ENCODE results near the gene LY6G6C. TPM values are rescaled to one million over a fixed set of nuclear protein-coding genes. Genes with fewer than 3 reads are reported as not detected.

LY6G6C gene
- total and polyA plus RNA-seq, 2 donors (not counting 1 experiment from before 2014, with no cell fraction given), result 0.13 TPM; not detected in 1

GRCh38 chr6:31680226-31681134 is 41.1 kb downstream of the LY6G6C start, which contains the start of gene LY6G5C:
LY6G5C (minus strand) TSS chr6:31681067; CDS start chr6:31680373, 694 bp downstream.
- H3K27me3 ChIP-seq (replicated peaks in 1 of 4; ENCODE audit: control extremely low read depth in 1 of 4, control insufficient read depth in 3 of 4, insufficient read depth in 4 of 4, low read length in 3 of 4), result no peaks in the 10 kb centered on the region
- H3K79me2 ChIP-seq (ENCODE audit: control insufficient read depth, insufficient read depth, low read length), result no peaks in the 10 kb centered on the region
- H4K20me1 ChIP-seq (ENCODE audit: control insufficient read depth, insufficient read depth, low read length, poor library complexity, severe bottlenecking), result no peaks in the 10 kb centered on the region
- no peaks in the 10 kb centered on the region for H3K27me3 Mint-ChIP-seq
- no peaks in the 10 kb centered on the region for H3K9me3 Mint-ChIP-seq (ENCODE audit: insufficient read depth)
- WGBS (ENCODE audit: insufficient coverage), result 12% methylated on average over 16 of the region's 17 CpGs
- H3K27ac ChIP-seq (ENCODE audit: low read length in 2 of 2), result peak within 1 kb of the TSS in 1 of 2 donors; percentile 50
- TF ChIP-seq EZH2 (IDR thresholded peaks at IDR 0.05; ENCODE audit: borderline replicate concordance, insufficient read depth, low read depth, low read length, poor library complexity, severe bottlenecking), result no peak
- TF ChIP-seq CTCF (IDR thresholded peaks at IDR 0.05), result peak; percentile 55
- intact Hi-C loops (cut with micrococcal nuclease), result loop anchor here (1.0 to 2.0 kb wide), 7 partner anchors 23 to 272 kb away; partner anchors contain the start of gene ABHD16A
- H3K9me3 ChIP-seq (ENCODE audit: control extremely low read depth in 1 of 3, control insufficient read depth in 2 of 3, insufficient read depth in 1 of 3, low read length in 2 of 3), result no peaks in the 10 kb centered on the region
- peak within 1 kb of the TSS; percentile 57 for H3K27ac Mint-ChIP-seq
- H3K4me3 Mint-ChIP-seq, result peak within 1 kb of the TSS; percentile 88
- H3K36me3 ChIP-seq (replicated peaks in 1 of 2; ENCODE audit: control extremely low read depth in 1 of 2, control insufficient read depth in 1 of 2, extremely low read depth in 1 of 2, insufficient read depth in 2 of 2, low read length in 1 of 2), result peaks cover 0 to 3% of the 10 kb centered on the region in 2 experiments
- H3K4me3 ChIP-seq (ENCODE audit: control extremely low read depth in 1 of 5, extremely low read depth in 1 of 5, insufficient read depth in 1 of 5, low read depth in 2 of 5, low read length in 4 of 5), result peak within 1 kb of the TSS; percentile 44 to 69 (median 53)
- peaks cover 45% of the 10 kb centered on the region for H3K4me1 Mint-ChIP-seq
- peak within 1 kb of the TSS; percentile 77 for H3K9ac ChIP-seq (ENCODE audit: low read length)
- ChIA-PET POLR2A (interaction anchor here (0.6 to 1.5 kb wide), 3 partner anchors 15 to 150 kb away, joined by 3 to 10 read pairs (median 7); partner anchors contain the start of gene ABHD16A), CTCF (interaction anchor here (0.6 to 3.3 kb wide), 22 partner anchors 9 to 498 kb away, joined by 3 to 57 read pairs (median 4); partner anchors contain the start of genes ABHD16A, HSPA1A, HSPA1L and LSM2)
- peak within 1 kb of the TSS; percentile 80 for H2AFZ ChIP-seq (ENCODE audit: insufficient read depth, low read depth, low read length, poor library complexity, severe bottlenecking)
- H3K4me1 ChIP-seq (ENCODE audit: control insufficient read depth in 2 of 2, insufficient read depth in 2 of 2, low read length in 2 of 2), result peaks cover 19 to 41% of the 10 kb centered on the region in 2 donors
- peak; percentile 79 for DNase-seq
- peak within 1 kb of the TSS; percentile 99 for H3K4me2 ChIP-seq (replicated peaks; ENCODE audit: low read depth, low read length, poor library complexity, severe bottlenecking)
- ATAC-seq (ENCODE audit: low read depth), result peak; percentile 78
